ENCODE measurements around the gene RHOBTB1.
A peak's percentile ranks its signal among the peaks of the same experiment; 100 is the strongest.

The RHOBTB1 gene

DNA sequence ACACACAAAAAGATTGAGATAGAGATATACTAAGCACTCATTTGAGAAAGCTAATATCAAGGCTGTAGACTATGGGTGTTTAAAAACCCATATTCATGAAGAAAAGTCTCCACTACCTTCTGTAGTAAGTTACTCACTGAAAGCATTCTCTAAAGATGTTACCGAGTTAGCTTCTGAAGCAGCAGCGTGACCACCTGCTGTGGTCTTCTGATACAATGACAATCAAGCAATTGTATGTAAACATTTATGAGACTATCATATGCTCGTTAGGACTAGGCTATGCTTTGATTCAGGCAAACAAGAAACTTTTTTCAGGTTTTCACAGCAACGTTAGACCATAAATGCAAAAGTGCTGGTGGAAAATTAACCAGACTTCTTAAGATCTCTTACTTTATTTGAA is 11.2 kb downstream of the RHOBTB1 start:
- no peak overlapping the region for H3K4me3 ChIP-seq (ENCODE audit: low read length)
- no peak for DNase-seq (ENCODE audit: low read depth)
- TF ChIP-seq, protein P1, sequence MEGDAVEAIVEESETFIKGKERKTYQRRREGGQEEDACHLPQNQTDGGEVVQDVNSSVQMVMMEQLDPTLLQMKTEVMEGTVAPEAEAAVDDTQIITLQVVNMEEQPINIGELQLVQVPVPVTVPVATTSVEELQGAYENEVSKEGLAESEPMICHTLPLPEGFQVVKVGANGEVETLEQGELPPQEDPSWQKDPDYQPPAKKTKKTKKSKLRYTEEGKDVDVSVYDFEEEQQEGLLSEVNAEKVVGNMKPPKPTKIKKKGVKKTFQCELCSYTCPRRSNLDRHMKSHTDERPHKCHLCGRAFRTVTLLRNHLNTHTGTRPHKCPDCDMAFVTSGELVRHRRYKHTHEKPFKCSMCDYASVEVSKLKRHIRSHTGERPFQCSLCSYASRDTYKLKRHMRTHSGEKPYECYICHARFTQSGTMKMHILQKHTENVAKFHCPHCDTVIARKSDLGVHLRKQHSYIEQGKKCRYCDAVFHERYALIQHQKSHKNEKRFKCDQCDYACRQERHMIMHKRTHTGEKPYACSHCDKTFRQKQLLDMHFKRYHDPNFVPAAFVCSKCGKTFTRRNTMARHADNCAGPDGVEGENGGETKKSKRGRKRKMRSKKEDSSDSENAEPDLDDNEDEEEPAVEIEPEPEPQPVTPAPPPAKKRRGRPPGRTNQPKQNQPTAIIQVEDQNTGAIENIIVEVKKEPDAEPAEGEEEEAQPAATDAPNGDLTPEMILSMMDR (conservative IDR thresholded peaks at IDR 0.05; ENCODE audit: low read length), result no peak

- TF ChIP-seq, protein P1 (conservative IDR thresholded peaks at IDR 0.05; ENCODE audit: low read length), result no peak
- no peak for DNase-seq (ENCODE audit: low read depth)
- no peak overlapping the region for H3K4me3 ChIP-seq (ENCODE audit: low read length)
These were observed 13.7 kb downstream of the RHOBTB1 start for GRCh38 chr10:60930237-60930636.

- H3K4me3 ChIP-seq (ENCODE audit: low read length), result no peak overlapping the region
- DNase-seq (ENCODE audit: low read depth), result no peak
- TF ChIP-seq, protein P1 (conservative IDR thresholded peaks at IDR 0.05; ENCODE audit: low read length), result no peak
These were observed 22.4 kb downstream of the RHOBTB1 start for GRCh38 chr10:60921633-60922032.

DNA sequence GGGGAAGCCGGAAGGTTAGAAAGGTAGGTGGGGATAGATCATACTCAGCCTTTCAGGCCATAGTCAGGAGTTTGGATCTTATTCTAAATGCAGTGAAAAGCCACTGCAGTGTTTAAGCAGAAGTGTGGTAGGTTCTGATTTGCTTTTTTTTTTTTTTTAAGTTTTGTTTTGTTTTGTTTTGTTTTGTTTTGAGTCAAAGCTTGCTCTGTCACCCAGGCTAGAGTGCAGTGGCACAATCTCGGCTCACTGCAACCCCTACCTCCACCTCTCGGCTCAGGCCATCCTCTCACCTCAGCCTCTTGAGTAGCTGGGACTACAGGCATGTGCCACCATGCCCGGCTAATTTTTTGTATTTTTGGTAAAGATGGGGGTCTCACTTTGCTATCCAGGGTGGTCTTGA is 23.5 kb downstream of the RHOBTB1 start:
- TF ChIP-seq, protein P1 (conservative IDR thresholded peaks at IDR 0.05; ENCODE audit: low read length), result no peak
- H3K4me3 ChIP-seq (ENCODE audit: low read length), result no peak overlapping the region
- DNase-seq (ENCODE audit: low read depth), result no peak

DNA sequence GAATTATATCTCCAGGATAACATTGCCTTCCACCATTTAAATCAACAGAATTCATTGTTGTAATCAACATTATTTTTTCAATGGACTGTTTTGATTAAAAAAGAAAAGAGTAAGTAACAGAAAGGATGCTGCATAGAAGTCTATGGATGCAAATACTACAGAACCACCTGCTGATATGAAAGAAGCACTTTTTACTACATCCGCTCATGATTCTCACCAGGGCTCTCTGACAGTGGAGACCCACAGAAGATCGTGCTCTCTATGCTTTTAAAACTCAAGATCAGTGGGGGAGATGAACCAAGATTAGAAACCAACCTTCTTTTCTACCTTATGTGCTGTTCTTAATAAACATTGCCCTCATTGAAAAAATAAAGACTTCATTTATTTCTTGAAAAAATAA is 24.4 kb downstream of the RHOBTB1 start:
- DNase-seq (ENCODE audit: low read depth), result no peak
- TF ChIP-seq, protein P1 (conservative IDR thresholded peaks at IDR 0.05; ENCODE audit: low read length), result no peak
- H3K4me3 ChIP-seq (ENCODE audit: low read length), result no peak overlapping the region

- peak; percentile 63 for DNase-seq (ENCODE audit: low read depth)
- H3K4me3 ChIP-seq (ENCODE audit: low read length), result no peak overlapping the region
- TF ChIP-seq, protein P1 (conservative IDR thresholded peaks at IDR 0.05; ENCODE audit: low read length), result no peak
These were observed 26.4 kb downstream of the RHOBTB1 start for GRCh38 chr10:60917331-60918280.

GRCh38 chr10:60916025-60916424 is 28.0 kb downstream of the RHOBTB1 start:
- TF ChIP-seq, protein P1 (conservative IDR thresholded peaks at IDR 0.05; ENCODE audit: low read length), result no peak
- H3K4me3 ChIP-seq (ENCODE audit: low read length), result no peak overlapping the region
- no peak for DNase-seq (ENCODE audit: low read depth)

Measured in AG10803 (cell line).